Left lung (tissue), 10 donors: ENCODE results near the gene NTRK1. TPM values are rescaled to one million over a fixed set of nuclear protein-coding genes. Genes with fewer than 3 reads are reported as not detected.

ENCODE experiments used
- ATAC-seq: fragments of 200-7000 bp; cut with Tn5 transposase; one replicate; pipeline ENCODE4 v1.9.1; 2020; ENCODE audit warnings: moderate library complexity
- DNase-seq, 4 donors: peaks; one replicate each; pipeline ENCODE4 v3.0.0-alpha.2; 2013 to 2020
- H3K27ac ChIP-seq, 2 donors: fragments of 200-600 bp; sonication (generic) in 1 of 2; one replicate each; pipeline versions ENCODE4 v1.5.0 to v1.8.0; 2020 to 2021
- H3K27me3 ChIP-seq, 2 donors: fragments of 200-600 bp; sonication (generic) in 1 of 2; one replicate each; pipeline versions ENCODE4 v1.5.0 to v1.8.0; 2020 to 2021
- H3K36me3 ChIP-seq, 2 donors: fragments of 200-600 bp; sonication (generic) in 1 of 2; one replicate each; pipeline versions ENCODE4 v1.5.0 to v1.8.0; 2020 to 2021
- H3K4me1 ChIP-seq, 2 donors: fragments of 200-600 bp; one replicate each; pipeline ENCODE4 v1.8.0; 2021
- H3K4me3 ChIP-seq, 2 donors: fragments of 200-600 bp; sonication (generic) in 1 of 2; one replicate each; pipeline versions ENCODE4 v1.5.0 to v1.8.0; 2020 to 2021; ENCODE audit warnings: mild to moderate bottlenecking in 1 of 2
- H3K9me3 ChIP-seq, 2 donors: fragments of 200-600 bp; sonication (generic) in 1 of 2; one replicate each; pipeline versions ENCODE4 v1.5.0 to v1.8.0; 2020 to 2021
- intact Hi-C, 2 donors: fragments of 100-400 bp; cut with DNase I; formaldehyde crosslinking; loops; one replicate each; pipeline versions ENCODE4 v1.11.2 to v1.14.2; 2022
- polyA plus RNA-seq, 6 donors: library from polyadenylated mRNA; unstranded; fragments of 120-200 nt; gene quantifications; one replicate each; pipeline ENCODE4 v1.2.1, GENCODE V29; 2013; ENCODE audit not compliant: insufficient read length in 6 of 6
- total RNA-seq, 2 donors: library from RNA; stranded (reverse); fragmentation: NEBNext Ultra II Directional; extraction: Animal tissue kit (Norgen Biotek cat#: 25700); gene quantifications; one replicate each; pipeline ENCODE4 v1.2.1, GENCODE V29; 2021
- TF ChIP-seq, protein P1 (sequence below), 2 donors: fragments of 200-600 bp; sonication (generic) in 1 of 2; IDR thresholded peaks; one replicate each; pipeline versions ENCODE4 v1.5.0 to v1.8.0; 2021; ENCODE audit warnings: antibody characterized with exemption in 2 of 2
- donor health status: DM: no; HTN: yes; CAD: no.
- donor health status: DM: no; HTN: no; CAD: no.

NTRK1 gene
- total and polyA plus RNA-seq, 8 donors: 0.15 to 0.97 (median 0.34) TPM; not detected in 1

DNA sequence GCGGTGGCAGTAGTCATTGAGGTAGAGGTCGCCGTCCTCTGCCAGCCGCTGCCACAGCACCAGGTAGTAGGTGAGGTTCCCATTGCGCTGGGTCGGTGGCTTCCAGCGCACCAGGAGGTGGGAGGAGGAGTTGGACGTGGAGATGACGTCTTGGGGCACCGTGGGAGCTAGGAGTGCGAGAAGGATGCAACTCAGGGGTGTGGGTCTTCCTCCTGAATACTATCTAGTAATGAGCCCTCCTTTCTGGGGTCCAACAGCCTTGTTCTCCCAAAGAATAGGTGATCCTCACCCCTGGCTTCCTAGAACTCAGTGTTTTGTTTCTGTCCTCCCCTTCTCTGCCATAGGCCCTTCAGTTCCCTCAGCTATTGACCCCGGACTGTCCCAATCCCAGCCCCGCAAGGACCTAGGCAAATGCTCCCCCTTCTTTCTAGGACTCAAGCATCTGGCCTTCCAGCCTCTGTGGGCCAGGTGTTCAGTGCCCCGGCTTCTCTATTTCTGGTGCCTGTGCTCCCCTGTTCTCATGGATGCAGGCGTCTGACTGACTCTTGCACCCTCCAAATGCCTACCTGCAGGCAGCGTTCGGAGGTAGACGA, 14.6 kb upstream of the NTRK1 start:
- intact Hi-C loops: no loop called here

GRCh38 chr1:156846643-156847042, 14.0 kb upstream of the NTRK1 start:
- H3K4me3 ChIP-seq: no peak overlapping the region
- H3K4me1 ChIP-seq: peaks cover 5 to 11% of the 10 kb centered on the region in 2 donors
- TF ChIP-seq, protein P1, sequence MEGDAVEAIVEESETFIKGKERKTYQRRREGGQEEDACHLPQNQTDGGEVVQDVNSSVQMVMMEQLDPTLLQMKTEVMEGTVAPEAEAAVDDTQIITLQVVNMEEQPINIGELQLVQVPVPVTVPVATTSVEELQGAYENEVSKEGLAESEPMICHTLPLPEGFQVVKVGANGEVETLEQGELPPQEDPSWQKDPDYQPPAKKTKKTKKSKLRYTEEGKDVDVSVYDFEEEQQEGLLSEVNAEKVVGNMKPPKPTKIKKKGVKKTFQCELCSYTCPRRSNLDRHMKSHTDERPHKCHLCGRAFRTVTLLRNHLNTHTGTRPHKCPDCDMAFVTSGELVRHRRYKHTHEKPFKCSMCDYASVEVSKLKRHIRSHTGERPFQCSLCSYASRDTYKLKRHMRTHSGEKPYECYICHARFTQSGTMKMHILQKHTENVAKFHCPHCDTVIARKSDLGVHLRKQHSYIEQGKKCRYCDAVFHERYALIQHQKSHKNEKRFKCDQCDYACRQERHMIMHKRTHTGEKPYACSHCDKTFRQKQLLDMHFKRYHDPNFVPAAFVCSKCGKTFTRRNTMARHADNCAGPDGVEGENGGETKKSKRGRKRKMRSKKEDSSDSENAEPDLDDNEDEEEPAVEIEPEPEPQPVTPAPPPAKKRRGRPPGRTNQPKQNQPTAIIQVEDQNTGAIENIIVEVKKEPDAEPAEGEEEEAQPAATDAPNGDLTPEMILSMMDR (IDR thresholded peaks at IDR 0.05): no peak
- peaks cover 43 to 97% of the 10 kb centered on the region in 2 donors for H3K27me3 ChIP-seq
- ATAC-seq (no peak), DNase-seq (no peak)
- intact Hi-C loops: no loop called here
- no peak overlapping the region for H3K27ac ChIP-seq
- H3K36me3 ChIP-seq: no peaks in the 10 kb centered on the region
- H3K9me3 ChIP-seq: no peaks in the 10 kb centered on the region

More for the DNA sequence above, 14.6 kb upstream of the NTRK1 start:
- ATAC-seq: no peak
- Histone ChIP-seq H3K27me3 (peaks cover 43 to 97% of the 10 kb centered on the region in 2 donors), H3K9me3 (no peaks in the 10 kb centered on the region), H3K36me3 (no peaks in the 10 kb centered on the region), H3K4me1 (peaks cover 5 to 11% of the 10 kb centered on the region in 2 donors), H3K27ac (no peak overlapping the region), H3K4me3 (no peak overlapping the region)
- DNase-seq: no peak
- TF ChIP-seq, protein P1 (IDR thresholded peaks at IDR 0.05): no peak

DNA sequence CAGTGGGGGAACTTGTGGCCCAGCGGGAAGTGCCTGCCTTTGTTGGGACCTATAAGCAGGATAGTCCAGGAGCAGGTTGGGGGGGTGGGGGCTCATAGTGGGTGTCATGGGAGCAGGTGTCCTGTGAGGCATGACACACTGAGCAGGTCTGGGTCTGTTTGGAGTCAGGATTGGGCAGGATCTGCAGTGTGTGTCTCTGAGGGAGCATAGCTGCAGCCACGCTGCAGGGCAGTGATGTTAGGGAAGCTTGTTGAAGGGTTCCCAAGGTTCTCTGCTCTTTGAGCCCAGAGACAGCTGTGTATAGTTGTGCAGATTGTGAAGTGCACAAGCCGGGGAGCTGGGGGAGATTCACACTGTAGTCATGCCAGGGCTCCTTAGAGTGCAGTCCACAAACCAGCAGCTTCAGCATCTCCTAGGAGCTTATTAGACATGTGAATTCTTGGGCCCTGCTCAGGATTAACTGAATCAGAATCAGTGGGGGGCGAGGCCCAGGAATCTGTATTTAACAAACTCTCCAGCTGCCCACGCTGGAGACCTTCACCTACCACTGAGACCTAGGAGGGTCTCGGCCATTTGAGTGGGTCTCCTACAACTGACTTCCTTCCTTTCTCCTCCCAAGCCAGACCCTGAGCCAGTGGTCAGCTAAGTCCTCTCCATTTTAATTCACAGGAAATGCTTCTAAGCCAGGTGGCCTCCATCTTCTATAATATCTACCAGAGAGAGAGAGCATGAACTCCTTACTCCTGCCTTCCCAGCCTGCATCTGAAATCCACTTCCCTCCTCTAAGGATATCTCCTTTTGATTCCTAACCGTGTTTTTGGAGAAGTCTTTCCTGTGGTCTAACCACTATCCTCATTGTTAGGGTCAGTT, 12.8 kb upstream of the NTRK1 start:
- Histone ChIP-seq H3K27ac (no peak overlapping the region), H3K27me3 (peaks cover 43 to 93% of the 10 kb centered on the region in 2 donors), H3K36me3 (no peaks in the 10 kb centered on the region), H3K9me3 (no peaks in the 10 kb centered on the region), H3K4me1 (peaks cover 5 to 11% of the 10 kb centered on the region in 2 donors), H3K4me3 (no peak overlapping the region)
- intact Hi-C loops: no loop called here
- DNase-seq (no peak), ATAC-seq (no peak)
- TF ChIP-seq, protein P1 (IDR thresholded peaks at IDR 0.05): no peak

DNA sequence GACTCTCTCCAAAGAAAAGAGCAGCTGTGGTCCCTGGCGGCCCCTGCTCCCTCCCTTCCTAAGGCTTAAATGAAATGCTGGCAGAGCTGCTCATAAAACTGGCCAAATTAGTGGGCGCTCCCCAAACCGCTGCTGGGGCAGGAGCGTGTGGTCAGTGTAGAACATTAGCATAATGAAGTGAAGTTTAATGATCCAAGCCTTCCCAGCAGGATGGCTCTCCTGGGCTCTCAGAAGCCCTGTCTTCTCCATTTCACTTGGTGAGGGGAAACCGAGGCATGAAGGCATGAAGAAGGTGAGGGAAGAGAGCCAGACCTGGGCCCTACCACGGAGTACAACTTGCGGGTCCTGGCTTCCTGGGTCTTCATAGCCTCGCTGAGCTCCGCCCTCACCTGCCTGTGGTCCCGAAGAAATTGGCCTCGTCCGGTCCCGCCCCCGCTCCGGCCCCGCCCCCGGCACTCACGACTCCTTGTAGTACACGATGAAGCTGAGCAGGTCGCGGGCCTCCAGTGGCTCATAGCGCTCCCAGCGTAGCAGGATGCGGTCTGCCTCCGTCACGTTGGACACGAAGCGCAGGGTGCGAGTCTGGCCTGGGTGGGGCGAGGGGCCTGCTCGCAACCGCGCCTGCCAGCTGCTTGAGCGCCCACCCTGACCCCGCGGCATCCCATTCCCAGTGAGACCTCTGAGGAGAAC, 12.1 kb upstream of the NTRK1 start:
- Histone ChIP-seq H3K4me1 (peaks cover 5 to 11% of the 10 kb centered on the region in 2 donors), H3K27ac (no peak overlapping the region), H3K27me3 (peaks cover 41 to 91% of the 10 kb centered on the region in 2 donors), H3K36me3 (no peaks in the 10 kb centered on the region), H3K9me3 (no peaks in the 10 kb centered on the region), H3K4me3 (no peak overlapping the region)
- TF ChIP-seq, protein P1 (IDR thresholded peaks at IDR 0.05): no peak
- DNase-seq: no peak
- ATAC-seq: peak; percentile 65
- intact Hi-C loops: no loop called here

GRCh38 chr1:156849151-156849496, 11.5 kb upstream of the NTRK1 start:
- Histone ChIP-seq H3K27ac (no peak overlapping the region), H3K36me3 (no peaks in the 10 kb centered on the region), H3K9me3 (no peaks in the 10 kb centered on the region), H3K4me1 (peaks cover 5 to 11% of the 10 kb centered on the region in 2 donors), H3K4me3 (no peak overlapping the region), H3K27me3 (peaks cover 36 to 86% of the 10 kb centered on the region in 2 donors)
- intact Hi-C loops: no loop called here
- TF ChIP-seq, protein P1 (IDR thresholded peaks at IDR 0.05): no peak
- no peak for DNase-seq
- ATAC-seq: no peak
